ENCODE results near the gene ADIG.

ADIG gene

GRCh38 chr20:38581013-38581412, at the start of gene ADIG:
Gene ADIG, plus strand, starts transcription at chr20:38581197. Its CDS starts 54 bp downstream, at chr20:38581251.
- peak; percentile 85 for DNase-seq (ENCODE audit: low spot score)

- no peak for DNase-seq (ENCODE audit: low spot score)
Observed at GRCh38 chr20:38534756-38535155, 46.2 kb upstream of the ADIG start.

- DNase-seq (ENCODE audit: low spot score) = no peak
Observed at GRCh38 chr20:38536310-38536709, 44.7 kb upstream of the ADIG start.

GRCh38 chr20:38537176-38537575, 43.8 kb upstream of the ADIG start:
- no peak for DNase-seq (ENCODE audit: low spot score)

- DNase-seq (ENCODE audit: low spot score) = no peak
Observed at GRCh38 chr20:38538789-38539188, 42.2 kb upstream of the ADIG start.

GRCh38 chr20:38543014-38543906, 37.7 kb upstream of the ADIG start:
- peak; percentile 77 for DNase-seq (ENCODE audit: low spot score)

GRCh38 chr20:38545771-38546170, 35.2 kb upstream of the ADIG start:
- no peak for DNase-seq (ENCODE audit: low spot score)

- no peak for DNase-seq (ENCODE audit: low spot score)
Observed at GRCh38 chr20:38547288-38548085, 33.5 kb upstream of the ADIG start.

GRCh38 chr20:38548356-38549083, 32.5 kb upstream of the ADIG start:
- DNase-seq (ENCODE audit: low spot score) = no peak

- DNase-seq (ENCODE audit: low spot score) = no peak
Observed at GRCh38 chr20:38550274-38550673, 30.7 kb upstream of the ADIG start.

GRCh38 chr20:38551056-38551626, 29.9 kb upstream of the ADIG start:
- no peak for DNase-seq (ENCODE audit: low spot score)

GRCh38 chr20:38554986-38555385, 26.0 kb upstream of the ADIG start:
- DNase-seq (ENCODE audit: low spot score) = no peak

GRCh38 chr20:38555395-38555794, 25.6 kb upstream of the ADIG start:
- no peak for DNase-seq (ENCODE audit: low spot score)

- DNase-seq (ENCODE audit: low spot score) = no peak
Observed at GRCh38 chr20:38557174-38557573, 23.8 kb upstream of the ADIG start.

- DNase-seq (ENCODE audit: low spot score) = no peak
Observed at GRCh38 chr20:38558596-38559360, 22.2 kb upstream of the ADIG start.

GRCh38 chr20:38559764-38560163, 21.2 kb upstream of the ADIG start:
- DNase-seq (ENCODE audit: low spot score) = no peak

GRCh38 chr20:38563802-38564431, 17.1 kb upstream of the ADIG start:
- DNase-seq (ENCODE audit: low spot score) = no peak

GRCh38 chr20:38564680-38565079, 16.3 kb upstream of the ADIG start:
- DNase-seq (ENCODE audit: low spot score) = no peak

GRCh38 chr20:38566036-38566598, 14.9 kb upstream of the ADIG start:
- DNase-seq (ENCODE audit: low spot score) = no peak

GRCh38 chr20:38569747-38570525, 11.1 kb upstream of the ADIG start:
- no peak for DNase-seq (ENCODE audit: low spot score)

Measured in globus pallidus (tissue), 1 donor.